ENCODE measurements around the gene TMPRSS11A.

- TF ChIP-seq CTCF (IDR thresholded peaks at IDR 0.05) = no peak
- no peak for TF ChIP-seq POLR2AphosphoS5 (IDR thresholded peaks at IDR 0.05; ENCODE audit: low read depth, low read length)
- no peak for TF ChIP-seq REST (IDR thresholded peaks at IDR 0.05; ENCODE audit: insufficient read depth in 1 of 2, low read depth in 2 of 2, low read length in 1 of 2)
- no peak for TF ChIP-seq SIN3A (IDR thresholded peaks at IDR 0.05; ENCODE audit: borderline replicate concordance, insufficient read depth, low read depth, low read length)
Observed at GRCh38 chr4:67933755-67934154, 29.5 kb downstream of the TMPRSS11A start.
